HCT116 (cell line): ENCODE measurements around the gene CD99. TPM values are rescaled to one million over a fixed set of nuclear protein-coding genes. Genes with fewer than 3 reads are reported as not detected.
"Not testable (repeated sequence)": the region's sequence is repeated elsewhere in the genome, so short reads cannot be mapped to it uniquely, and the experiment has no call there.

Experiments used
- ATAC-seq: fragments of 200-7000 bp; cut with Tn5 transposase; 2 replicates; pipeline ENCODE4 v1.9.1; 2020; ENCODE audit warnings: mild to moderate bottlenecking, moderate library complexity
- BruUV-seq: library from RNA; stranded (reverse); fragments of 400-500 nt; replicated peaks from 2 replicates; lab custom pipeline; 2021; lab: Mats Ljungman, UMichigan
- CTCF ChIA-PET: fragments of 300-600 bp; sonication (Branson Sonifier 250); formaldehyde crosslinking; loops from one replicate; lab custom pipeline; 2021; ENCODE audit warnings: antibody characterized with exemption; lab: Charles Lee
- POLR2A ChIA-PET: fragments of 300-600, 350-600 bp; sonication (Branson Sonifier 250); formaldehyde crosslinking; loops from one replicate; lab custom pipeline; 2021; ENCODE audit warnings: antibody characterized with exemption; lab: Charles Lee
- RAD21 ChIA-PET, 2 experiments: fragments of 300-600 bp; sonication (Branson Sonifier 250); formaldehyde crosslinking; loops; one replicate each; lab custom pipeline; 2023; ENCODE audit warnings: low total read pairs in 2 of 2; ENCODE audit not compliant: uncharacterized antibody in 2 of 2, unreplicated experiment in 2 of 2, low non-redundant PET in 1 of 2; lab: Charles Lee
- DNase-seq: peaks from one replicate; pipeline ENCODE4 v3.0.0-alpha.2; 2010; ENCODE audit warnings: low read depth, low spot score
- H2AFZ ChIP-seq: fragments of 200-600 bp; shearing (Covaris generic), sonication (generic); 2 replicates; pipeline ENCODE4 v1.6.1; 2017; ENCODE audit warnings: low read depth, mixed run types, mixed read lengths, antibody characterized with exemption, low read length; ENCODE audit not compliant: poor library complexity, severe bottlenecking
- H3K27ac ChIP-seq: 2 replicates; pipeline ENCODE4 v1.5.1; 2012; ENCODE audit warnings: low read depth, low read length
- H3K27me3 ChIP-seq: fragments of 200-600 bp; sonication (generic); 2 replicates; pipeline ENCODE4 v1.6.1; 2016; ENCODE audit warnings: mixed run types, low read length, mixed read lengths; ENCODE audit not compliant: insufficient read depth
- H3K36me3 ChIP-seq, 2 experiments: fragments of 200-500 bp in 1 of 2; fragments of 200-600 bp in 1 of 2; sonication (Bioruptor generic) in 1 of 2; sonication (generic) in 1 of 2; 2 replicates each; pipeline versions ENCODE4 v1.5.1 to v1.6.1; 2014 to 2016; ENCODE audit warnings: low read length in 2 of 2, inconsistent platforms in 1 of 2, mixed read lengths in 1 of 2, mixed run types in 1 of 2; ENCODE audit not compliant: insufficient read depth in 2 of 2, control insufficient read depth in 1 of 2
- H3K4me1 ChIP-seq, 2 experiments: fragments of 200-600 bp in 1 of 2; sonication (generic) in 1 of 2; 2 replicates each; pipeline versions ENCODE4 v1.5.1 to v1.6.1; 2012 to 2017; ENCODE audit warnings: low read length in 2 of 2, inconsistent platforms in 1 of 2, mild to moderate bottlenecking in 1 of 2, mixed read lengths in 1 of 2, mixed run types in 1 of 2, moderate library complexity in 1 of 2; ENCODE audit not compliant: insufficient read depth in 2 of 2, control insufficient read depth in 1 of 2
- H3K4me2 ChIP-seq: fragments of 200-600 bp; sonication (generic); 2 replicates; pipeline ENCODE4 v1.6.1; 2017; ENCODE audit warnings: mixed run types, low read length, mixed read lengths
- H3K4me3 ChIP-seq, 2 experiments: fragments of 200-600 bp in 1 of 2; sonication (generic) in 1 of 2; replicated peaks in 1 of 2; 2 replicates each; pipeline ENCODE4 v1.5.1; 2011 to 2016; ENCODE audit warnings: low read length in 2 of 2, control low read depth in 1 of 2, low read depth in 1 of 2, mild to moderate bottlenecking in 1 of 2, mixed read lengths in 1 of 2, mixed run types in 1 of 2
- H3K79me2 ChIP-seq: fragments of 200-600 bp; sonication (generic); 2 replicates; pipeline ENCODE4 v1.6.1; 2017; ENCODE audit warnings: mild to moderate bottlenecking, mixed run types, low read length, moderate library complexity, mixed read lengths; ENCODE audit not compliant: insufficient read depth
- H3K9ac ChIP-seq: fragments of 200-600 bp; sonication (generic); 2 replicates; pipeline ENCODE4 v1.6.1; 2016; ENCODE audit warnings: low read length, mixed read lengths
- H3K9me2 ChIP-seq: fragments of 200-600 bp; sonication (generic), shearing (Covaris generic); 2 replicates; pipeline ENCODE4 v1.6.1; 2017; ENCODE audit warnings: mixed run types, mild to moderate bottlenecking, moderate library complexity; ENCODE audit not compliant: insufficient read depth
- H3K9me3 ChIP-seq, 2 experiments: fragments of 200-500 bp in 1 of 2; fragments of 200-600 bp in 1 of 2; sonication (Bioruptor generic) in 1 of 2; sonication (generic) in 1 of 2; 2 replicates each; pipeline ENCODE4 v1.6.1; 2014 to 2017; ENCODE audit warnings: low read length in 2 of 2, mixed read lengths in 2 of 2, inconsistent platforms in 1 of 2, low read depth in 1 of 2, mild to moderate bottlenecking in 1 of 2, mixed run types in 1 of 2, moderate library complexity in 1 of 2; ENCODE audit not compliant: control insufficient read depth in 1 of 2, insufficient read depth in 1 of 2
- H4K20me1 ChIP-seq: fragments of 200-600 bp; sonication (generic), shearing (Covaris generic); 2 replicates; pipeline ENCODE4 v1.6.1; 2017; ENCODE audit warnings: mixed run types, mild to moderate bottlenecking, moderate library complexity; ENCODE audit not compliant: insufficient read depth
- CBX3 ChIP-seq: IDR thresholded peaks from 2 replicates; pipeline ENCODE4 v1.6.1; 2012; ENCODE audit warnings: low read depth
- EGR1 ChIP-seq: IDR thresholded peaks from 2 replicates; pipeline ENCODE4 v1.6.1; 2012; ENCODE audit warnings: low read depth
- EZH2phosphoT487 ChIP-seq: fragments of 200-600 bp; IDR thresholded peaks from 2 replicates; pipeline ENCODE4 v1.6.1; 2018; ENCODE audit warnings: antibody characterized with exemption, borderline replicate concordance
- JUND ChIP-seq: IDR thresholded peaks from 2 replicates; pipeline ENCODE4 v1.6.1; 2012
- POLR2A ChIP-seq: IDR thresholded peaks from 2 replicates; pipeline ENCODE4 v1.7.0; 2011; ENCODE audit warnings: borderline replicate concordance; ENCODE audit not compliant: insufficient read depth, insufficient read length; ENCODE audit errors: extremely low read depth
- POLR2AphosphoS5 ChIP-seq: IDR thresholded peaks from 2 replicates; pipeline ENCODE4 v1.6.1; 2011; ENCODE audit warnings: mild to moderate bottlenecking, low read depth, low read length, moderate library complexity
- SP1 ChIP-seq: IDR thresholded peaks from 2 replicates; pipeline ENCODE4 v1.6.1; 2012; ENCODE audit warnings: low read depth
- SRF ChIP-seq: IDR thresholded peaks from 2 replicates; pipeline ENCODE4 v1.6.1; 2012; ENCODE audit warnings: low read depth
- TCF7L2 ChIP-seq: IDR thresholded peaks from 2 replicates; pipeline ENCODE4 v1.7.0; 2011; ENCODE audit warnings: borderline replicate concordance, inconsistent platforms; ENCODE audit not compliant: insufficient read depth, insufficient read length; ENCODE audit errors: extremely low read depth
- YY1 ChIP-seq: IDR thresholded peaks from 2 replicates; pipeline ENCODE4 v1.6.1; 2011; ENCODE audit warnings: low read length, low read depth, moderate library complexity, mild to moderate bottlenecking; ENCODE audit not compliant: insufficient replicate concordance; ENCODE audit errors: extremely low read depth
- ZFX ChIP-seq: fragments of 450-650 bp; IDR thresholded peaks from 2 replicates; pipeline ENCODE4 v1.6.1; 2017
- ZNF274 ChIP-seq: fragments of 200-500 bp; sonication (Bioruptor generic); IDR thresholded peaks from 2 replicates; pipeline ENCODE4 v1.6.1; 2014; ENCODE audit warnings: mild to moderate bottlenecking, low read depth, low read length, inconsistent platforms
- intact Hi-C: fragments of 100-400 bp; cut with micrococcal nuclease; formaldehyde crosslinking; loops from 2 replicates; pipeline ENCODE4 v1.10.0; 2022
- total RNA-seq: library from RNA; stranded (reverse); gene quantifications from one replicate; pipeline ENCODE4 v1.2.1, GENCODE V29; 2021; ENCODE audit not compliant: unreplicated experiment
- TF ChIP-seq, protein P1 (sequence below), 3 experiments: fragments of 200-600 bp in 1 of 3; sonication (generic) in 1 of 3; IDR thresholded peaks in 2 of 3; conservative IDR thresholded peaks in 1 of 3; 2 replicates each; pipeline ENCODE4 v1.5.1; 2012 to 2017; ENCODE audit warnings: low read depth in 2 of 3, low read length in 2 of 3, antibody characterized with exemption in 1 of 3, borderline replicate concordance in 1 of 3, control low read depth in 1 of 3, mild to moderate bottlenecking in 1 of 3, mixed read lengths in 1 of 3, mixed run types in 1 of 3, moderate library complexity in 1 of 3; ENCODE audit not compliant: insufficient read depth in 1 of 3

The CD99 gene
- total RNA-seq, 1 experiment from 2014 or later, result 59.6 TPM

GRCh38 chrX:2762671-2763070, 71.6 kb downstream of the CD99 start:
- H3K79me2 ChIP-seq, H4K20me1 ChIP-seq, H3K27ac ChIP-seq, H3K27me3 ChIP-seq, H3K4me1 ChIP-seq, H3K9ac ChIP-seq, H3K36me3 ChIP-seq, H3K4me3 ChIP-seq, POLR2A ChIA-PET, CTCF ChIA-PET, RAD21 ChIA-PET, H3K4me2 ChIP-seq, H2AFZ ChIP-seq, BruUV-seq, H3K9me3 ChIP-seq, DNase-seq, intact Hi-C loops, ATAC-seq, H3K9me2 ChIP-seq: not testable (repeated sequence)

- H3K27me3 ChIP-seq, H3K79me2 ChIP-seq, H3K4me1 ChIP-seq, intact Hi-C loops, H4K20me1 ChIP-seq, H3K9ac ChIP-seq, POLR2A ChIA-PET, H3K36me3 ChIP-seq, DNase-seq, H3K4me2 ChIP-seq, H3K27ac ChIP-seq, H3K9me2 ChIP-seq, BruUV-seq, H2AFZ ChIP-seq, RAD21 ChIA-PET, H3K4me3 ChIP-seq, H3K9me3 ChIP-seq, ATAC-seq, CTCF ChIA-PET: not testable (repeated sequence)
These were observed 73.9 kb downstream of the CD99 start for GRCh38 chrX:2764766-2765548.

GRCh38 chrX:2765549-2765830, 74.4 kb downstream of the CD99 start:
- BruUV-seq, result no TSS peak
- H3K79me2 ChIP-seq, result no peaks in the 10 kb centered on the region
- intact Hi-C loops, result no loop called here
- no peak overlapping the region for H2AFZ ChIP-seq
- H3K9ac ChIP-seq, result no peak overlapping the region
- ChIA-PET RAD21 (no interaction called here), CTCF (no interaction called here), POLR2A (no interaction called here)
- DNase-seq (no peak), ATAC-seq (no peak)
- H3K36me3 ChIP-seq, result no peaks in the 10 kb centered on the region
- H3K4me1 ChIP-seq, result peaks cover 0 to 9% of the 10 kb centered on the region in 2 experiments; a peak in 1 of 4 replicates
- H3K9me2 ChIP-seq, result no peaks in the 10 kb centered on the region
- H3K4me2 ChIP-seq, result no peak overlapping the region
- no peaks in the 10 kb centered on the region for H3K9me3 ChIP-seq
- H3K27me3 ChIP-seq, result no peaks in the 10 kb centered on the region
- no peak overlapping the region for H3K4me3 ChIP-seq
- H3K27ac ChIP-seq, result no peak overlapping the region
- no peaks in the 10 kb centered on the region for H4K20me1 ChIP-seq
- TF ChIP-seq ZFX (no peak), TCF7L2 (no peak), SRF (no peak), EZH2phosphoT487 (no peak), POLR2A (no peak), ZNF274 (no peak), YY1 (no peak), JUND (no peak), POLR2AphosphoS5 (no peak), EGR1 (no peak), CBX3 (no peak), SP1 (no peak)
- TF ChIP-seq, protein P1, sequence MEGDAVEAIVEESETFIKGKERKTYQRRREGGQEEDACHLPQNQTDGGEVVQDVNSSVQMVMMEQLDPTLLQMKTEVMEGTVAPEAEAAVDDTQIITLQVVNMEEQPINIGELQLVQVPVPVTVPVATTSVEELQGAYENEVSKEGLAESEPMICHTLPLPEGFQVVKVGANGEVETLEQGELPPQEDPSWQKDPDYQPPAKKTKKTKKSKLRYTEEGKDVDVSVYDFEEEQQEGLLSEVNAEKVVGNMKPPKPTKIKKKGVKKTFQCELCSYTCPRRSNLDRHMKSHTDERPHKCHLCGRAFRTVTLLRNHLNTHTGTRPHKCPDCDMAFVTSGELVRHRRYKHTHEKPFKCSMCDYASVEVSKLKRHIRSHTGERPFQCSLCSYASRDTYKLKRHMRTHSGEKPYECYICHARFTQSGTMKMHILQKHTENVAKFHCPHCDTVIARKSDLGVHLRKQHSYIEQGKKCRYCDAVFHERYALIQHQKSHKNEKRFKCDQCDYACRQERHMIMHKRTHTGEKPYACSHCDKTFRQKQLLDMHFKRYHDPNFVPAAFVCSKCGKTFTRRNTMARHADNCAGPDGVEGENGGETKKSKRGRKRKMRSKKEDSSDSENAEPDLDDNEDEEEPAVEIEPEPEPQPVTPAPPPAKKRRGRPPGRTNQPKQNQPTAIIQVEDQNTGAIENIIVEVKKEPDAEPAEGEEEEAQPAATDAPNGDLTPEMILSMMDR (IDR thresholded peaks at IDR 0.05 in 2 of 3, conservative IDR thresholded peaks at IDR 0.05 in 1 of 3; ENCODE audit: borderline replicate concordance in 1 of 3, insufficient read depth in 1 of 3, low read depth in 2 of 3, low read length in 2 of 3), result no peak
